GM12891 (cell line): ENCODE data around the gene ZNF606. TPM values are rescaled to one million over a fixed set of nuclear protein-coding genes. Genes with fewer than 3 reads are reported as not detected.

ENCODE experiments used
- DNase-seq: peaks from one replicate; pipeline ENCODE4 v3.0.0; 2011; ENCODE audit warnings: low spot score; ENCODE audit not compliant: insufficient read length
- FAIRE-seq: peaks from 2 replicates; lab custom pipeline; 2011; peaks lifted over from hg19 to GRCh38; lab: Jason Lieb, UNC
- PAX5 ChIP-seq: IDR thresholded peaks from 2 replicates; pipeline ENCODE4 v1.6.1; 2011; ENCODE audit warnings: low read length, moderate library complexity, mild to moderate bottlenecking; ENCODE audit not compliant: insufficient read depth, severe bottlenecking
- POLR2A ChIP-seq: IDR thresholded peaks from 2 replicates; pipeline ENCODE4 v1.6.1; 2011; ENCODE audit warnings: low read depth, low read length, control low read depth
- POLR2AphosphoS5 ChIP-seq: IDR thresholded peaks from 2 replicates; pipeline ENCODE4 v1.6.1; 2011; ENCODE audit warnings: low read depth, low read length, control low read depth
- POU2F2 ChIP-seq: IDR thresholded peaks from 2 replicates; pipeline ENCODE4 v1.6.1; 2011; ENCODE audit warnings: low read depth, mild to moderate bottlenecking, control low read depth, low read length, moderate library complexity
- SPI1 ChIP-seq: IDR thresholded peaks from 2 replicates; pipeline ENCODE4 v1.6.1; 2011; ENCODE audit warnings: low read depth, low read length, control low read depth
- TAF1 ChIP-seq: IDR thresholded peaks from 2 replicates; pipeline ENCODE4 v1.6.1; 2011; ENCODE audit warnings: low read depth, low read length, control low read depth
- polyA plus RNA-seq: library from polyadenylated mRNA; unstranded; fragments of >200 nt; gene quantifications from one replicate; pipeline ENCODE4 v1.2.1, GENCODE V29; 2012; ENCODE audit warnings: low read depth, missing spikeins, inconsistent platforms; ENCODE audit not compliant: missing spikeins

Gene ZNF606
- polyA plus RNA-seq, result 5.6 TPM

DNA sequence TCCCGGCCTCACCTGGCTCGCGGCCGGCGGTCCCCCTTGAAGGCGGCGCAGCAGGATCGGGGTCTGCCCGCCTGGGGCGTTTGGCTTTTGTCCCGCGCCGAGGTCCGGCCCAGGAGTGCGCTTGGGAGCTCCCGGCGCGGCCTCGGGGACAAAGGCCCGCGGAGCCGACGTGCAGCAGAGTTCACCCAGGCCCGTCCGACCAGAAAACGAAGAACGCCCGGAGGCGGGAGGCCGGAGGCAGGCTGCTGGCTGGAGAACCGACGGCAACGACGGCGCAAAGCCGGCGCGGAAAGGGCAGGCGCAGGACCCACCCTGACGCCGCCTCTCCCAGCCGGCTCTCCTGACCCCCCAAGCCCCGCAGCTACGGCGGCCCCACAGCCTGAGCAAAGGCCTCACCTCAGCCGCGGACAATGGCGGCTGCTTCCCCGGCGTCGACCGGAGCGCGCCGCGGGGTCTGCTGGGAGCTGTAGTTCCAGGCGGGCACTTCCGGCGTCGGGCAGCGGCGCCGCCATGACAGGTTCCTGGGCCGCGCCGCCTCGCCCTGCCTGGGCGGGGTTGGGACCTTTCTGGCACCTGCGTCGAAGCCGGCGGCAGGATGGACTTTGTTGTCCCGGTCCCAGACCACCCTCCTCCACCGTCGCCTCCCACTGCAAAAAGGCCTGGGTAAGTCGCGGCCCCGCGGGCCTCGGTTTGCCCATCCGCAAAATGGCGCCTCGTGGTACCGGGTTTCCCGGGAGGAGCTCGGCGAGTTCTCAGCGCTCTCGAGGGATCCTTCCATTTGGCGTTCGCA lies at the start of gene ZNF606:
Gene ZNF606 (minus strand): TSS at position 437 of the 790 bp plus-strand sequence. CDS start 1,501 bp downstream, outside the sequence.
- DNase-seq, result peak; percentile 93
- 0 out of 2 replicates have a peak, but pooled peaks have one; percentile 9 for TF ChIP-seq SPI1
- TF ChIP-seq POU2F2, result no peak; the same call in 1 of the 2 replicates
- TF ChIP-seq POLR2A, result peak; percentile 77
- TF ChIP-seq POLR2AphosphoS5, result peak; percentile 41; the same call in 1 of the 2 replicates
- 0 out of 2 replicates have a peak, but pooled peaks have one; percentile 49 for TF ChIP-seq TAF1
- peak; percentile 93 for FAIRE-seq

DNA sequence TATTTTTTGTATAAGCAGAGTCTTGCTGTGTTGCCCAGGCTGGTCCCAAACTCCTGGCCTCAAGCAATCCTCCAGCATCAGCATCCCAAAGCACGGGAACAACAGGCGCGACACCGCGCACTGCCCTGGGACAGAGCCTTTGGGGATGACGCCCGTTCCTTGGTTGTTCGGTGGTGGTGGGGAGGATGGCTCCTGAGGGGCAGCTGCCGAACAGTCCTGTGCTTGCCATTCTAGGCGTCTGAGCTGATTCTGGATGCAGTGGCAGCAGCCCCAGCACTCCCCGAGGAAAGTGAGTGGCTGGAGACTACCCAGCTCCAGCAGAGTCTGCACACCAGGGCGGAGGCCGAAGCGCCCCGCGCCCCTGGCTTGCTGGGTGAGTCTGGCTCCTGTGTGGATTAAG lies 49.6 kb upstream of the ZNF606 start:
- no peak for DNase-seq
- no peak for TF ChIP-seq SPI1
- no peak for TF ChIP-seq TAF1
- TF ChIP-seq PAX5, result no peak
- TF ChIP-seq POLR2AphosphoS5, result no peak
- TF ChIP-seq POLR2A, result no peak
- TF ChIP-seq POU2F2, result no peak
- FAIRE-seq, result no peak

DNA sequence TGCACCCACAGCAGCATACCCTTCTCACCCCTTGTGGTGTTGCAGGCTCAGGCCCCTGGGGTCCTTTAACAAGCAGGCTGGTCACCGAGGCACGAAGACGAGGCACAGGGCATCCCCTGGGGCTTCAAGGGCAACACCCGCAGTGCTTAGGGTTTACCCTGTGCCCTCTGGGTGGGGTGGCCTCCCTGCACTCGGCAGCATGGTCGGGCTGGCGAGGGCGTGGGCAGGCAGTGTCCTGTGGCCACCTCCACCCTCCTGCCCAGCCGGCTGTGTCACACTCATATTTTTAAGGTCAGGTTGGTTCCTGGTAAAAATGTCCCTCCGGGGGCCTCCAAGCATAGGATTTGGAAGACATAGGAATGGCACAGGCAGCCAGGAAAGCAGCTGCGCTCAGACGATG lies 45.1 kb upstream of the ZNF606 start:
- TF ChIP-seq SPI1 (no peak), PAX5 (no peak), POLR2A (no peak), POLR2AphosphoS5 (no peak), TAF1 (no peak), POU2F2 (no peak)
- no peak for FAIRE-seq
- DNase-seq, result no peak

DNA sequence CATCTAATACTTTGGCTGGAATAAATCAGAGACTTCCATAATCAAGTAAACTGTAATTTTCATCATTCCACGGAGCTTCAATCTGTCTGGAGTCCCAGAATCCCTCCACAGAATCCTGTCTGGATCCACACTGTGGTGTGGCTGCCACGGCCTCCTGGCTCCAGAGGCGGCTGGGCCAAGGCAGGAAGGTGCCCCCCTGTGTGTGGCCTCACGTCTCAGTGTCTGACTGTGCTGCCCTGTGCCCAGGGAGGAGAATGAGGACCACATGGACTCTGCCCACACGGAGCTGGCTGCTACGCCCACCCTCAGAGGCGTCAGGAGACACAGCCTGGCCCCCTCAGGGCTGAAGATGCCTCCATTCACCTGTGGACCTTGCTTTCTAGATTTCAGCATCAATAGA lies 44.2 kb upstream of the ZNF606 start:
- TF ChIP-seq POLR2AphosphoS5 (no peak), PAX5 (no peak), POLR2A (no peak), SPI1 (no peak), POU2F2 (no peak), TAF1 (no peak)
- no peak for FAIRE-seq

DNA sequence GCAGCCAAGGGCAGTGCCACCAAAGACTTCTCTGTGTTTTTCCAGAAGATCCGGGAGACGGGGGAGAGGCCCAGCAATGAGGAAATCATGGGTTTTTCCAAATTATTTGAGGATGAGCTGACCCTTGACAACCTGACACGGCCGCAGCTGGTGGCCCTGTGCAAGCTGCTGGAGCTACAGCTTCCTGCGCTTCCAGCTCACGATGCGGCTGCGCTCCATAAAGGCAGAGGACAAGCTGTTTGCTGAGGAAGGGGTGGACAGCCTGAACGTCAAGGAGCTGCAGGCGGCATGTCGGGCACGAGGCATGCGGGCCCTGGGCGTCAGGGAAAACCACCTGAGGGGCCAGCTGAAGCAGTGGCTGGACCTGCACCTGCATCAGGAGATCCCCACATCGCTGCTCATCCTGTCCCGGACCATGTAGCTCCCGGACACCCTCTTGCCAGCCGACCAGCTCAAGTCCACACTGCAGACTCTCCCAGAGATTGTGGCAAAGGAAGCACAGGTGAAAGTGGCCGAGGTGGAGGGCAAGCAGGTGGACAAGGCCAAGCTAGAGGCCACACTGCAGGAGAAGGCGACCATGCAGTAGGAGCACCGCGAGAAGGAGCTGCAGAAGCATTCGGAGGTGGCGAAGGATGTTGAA lies 42.9 kb upstream of the ZNF606 start:
- TF ChIP-seq POU2F2, result no peak
- no peak for TF ChIP-seq PAX5
- no peak for TF ChIP-seq SPI1
- TF ChIP-seq POLR2AphosphoS5, result no peak
- no peak for TF ChIP-seq POLR2A
- TF ChIP-seq TAF1, result no peak
- DNase-seq (no peak), FAIRE-seq (no peak)

More for the DNA sequence above, 44.2 kb upstream of the ZNF606 start:
- DNase-seq, result no peak

DNA sequence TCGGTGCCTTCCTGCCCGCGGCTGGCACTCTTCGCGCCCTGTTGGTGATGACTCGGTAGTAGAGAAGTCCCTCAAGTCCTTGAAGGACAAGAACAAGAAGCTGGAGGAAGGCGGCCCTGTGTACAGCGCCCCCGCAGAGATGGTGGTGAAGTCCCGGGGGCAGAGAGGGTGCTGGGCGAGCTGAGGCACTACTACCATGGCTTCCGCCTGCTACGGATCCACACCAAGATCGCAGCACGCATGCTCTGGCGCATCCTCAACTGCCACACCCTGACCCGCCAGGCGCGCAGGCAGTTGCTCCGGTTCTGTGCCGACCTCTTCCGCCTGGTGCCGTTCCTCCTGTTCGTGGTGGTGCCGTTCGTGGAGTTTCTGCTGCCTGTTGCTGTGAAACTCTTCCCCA lies 42.3 kb upstream of the ZNF606 start:
- DNase-seq (no peak), FAIRE-seq (no peak)
- no peak for TF ChIP-seq POLR2A
- TF ChIP-seq SPI1, result no peak
- no peak for TF ChIP-seq POU2F2
- TF ChIP-seq POLR2AphosphoS5, result no peak
- TF ChIP-seq TAF1, result no peak

DNA sequence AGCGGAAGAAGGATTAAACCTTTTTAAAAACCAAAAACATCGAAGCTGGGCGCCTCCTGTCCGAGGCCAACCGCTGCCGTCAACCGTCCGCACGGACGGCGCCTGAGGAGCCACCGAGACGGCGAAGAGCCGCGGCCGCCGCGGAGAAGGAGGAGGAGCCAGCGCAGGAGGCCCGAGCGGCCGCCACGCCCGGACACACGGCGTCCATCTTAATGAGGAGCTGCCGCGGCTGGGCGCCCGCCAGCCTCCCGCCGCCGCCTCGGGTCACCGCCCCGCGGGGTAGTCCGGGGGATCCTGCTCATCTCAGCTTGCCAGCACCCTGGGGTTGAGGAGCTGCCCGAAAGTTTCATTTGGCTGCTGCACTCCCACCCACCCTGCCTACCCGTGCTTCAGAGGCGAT lies 41.8 kb upstream of the ZNF606 start:
- no peak for FAIRE-seq
- no peak for TF ChIP-seq POU2F2
- no peak for TF ChIP-seq POLR2AphosphoS5
- no peak for TF ChIP-seq POLR2A
- TF ChIP-seq TAF1, result no peak
- TF ChIP-seq PAX5, result no peak
- no peak for DNase-seq

DNA sequence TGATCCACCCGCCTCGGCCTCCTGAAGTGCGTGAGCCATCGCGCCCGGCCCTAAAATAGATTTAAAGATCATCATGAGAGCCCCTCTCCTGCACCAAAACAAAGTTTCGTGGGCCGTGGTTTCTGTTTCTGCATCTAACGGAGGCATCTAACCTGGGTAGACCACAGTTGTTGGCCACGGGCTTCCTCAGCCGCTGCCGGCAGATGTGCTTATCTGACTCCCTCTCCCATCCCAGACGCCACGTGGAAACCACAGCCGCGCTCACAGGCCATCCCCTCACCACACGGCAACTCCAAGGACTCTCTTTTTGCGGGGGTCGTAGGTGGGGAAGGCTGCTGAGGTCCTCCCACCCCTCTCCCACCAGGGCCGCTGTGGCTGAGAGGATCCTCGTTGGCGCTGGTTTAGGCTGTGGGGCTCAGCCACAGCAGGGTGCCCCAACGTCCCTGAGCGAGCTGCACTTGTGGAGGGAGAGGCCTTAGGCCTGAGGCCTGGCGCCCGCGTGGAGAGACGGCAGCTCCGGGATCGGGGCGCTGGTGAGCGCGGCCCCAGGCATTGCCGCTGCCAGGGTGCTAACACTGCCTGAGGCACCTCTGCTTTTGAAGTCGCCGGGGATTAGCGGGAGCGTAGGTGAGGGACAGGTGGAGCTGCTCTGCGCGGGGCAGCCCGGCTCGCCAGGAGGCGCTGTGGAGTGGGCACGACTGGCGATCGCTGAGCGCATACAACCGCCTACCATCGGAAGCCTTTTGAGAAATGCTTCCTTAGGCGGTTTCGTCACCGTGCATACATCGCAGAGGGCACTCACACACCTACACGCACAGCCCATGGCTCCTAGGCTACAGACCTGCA lies 40.1 kb upstream of the ZNF606 start:
- TF ChIP-seq POU2F2 (no peak), SPI1 (no peak), TAF1 (no peak), PAX5 (no peak), POLR2AphosphoS5 (no peak), POLR2A (no peak)
- FAIRE-seq (no peak), DNase-seq (no peak)

DNA sequence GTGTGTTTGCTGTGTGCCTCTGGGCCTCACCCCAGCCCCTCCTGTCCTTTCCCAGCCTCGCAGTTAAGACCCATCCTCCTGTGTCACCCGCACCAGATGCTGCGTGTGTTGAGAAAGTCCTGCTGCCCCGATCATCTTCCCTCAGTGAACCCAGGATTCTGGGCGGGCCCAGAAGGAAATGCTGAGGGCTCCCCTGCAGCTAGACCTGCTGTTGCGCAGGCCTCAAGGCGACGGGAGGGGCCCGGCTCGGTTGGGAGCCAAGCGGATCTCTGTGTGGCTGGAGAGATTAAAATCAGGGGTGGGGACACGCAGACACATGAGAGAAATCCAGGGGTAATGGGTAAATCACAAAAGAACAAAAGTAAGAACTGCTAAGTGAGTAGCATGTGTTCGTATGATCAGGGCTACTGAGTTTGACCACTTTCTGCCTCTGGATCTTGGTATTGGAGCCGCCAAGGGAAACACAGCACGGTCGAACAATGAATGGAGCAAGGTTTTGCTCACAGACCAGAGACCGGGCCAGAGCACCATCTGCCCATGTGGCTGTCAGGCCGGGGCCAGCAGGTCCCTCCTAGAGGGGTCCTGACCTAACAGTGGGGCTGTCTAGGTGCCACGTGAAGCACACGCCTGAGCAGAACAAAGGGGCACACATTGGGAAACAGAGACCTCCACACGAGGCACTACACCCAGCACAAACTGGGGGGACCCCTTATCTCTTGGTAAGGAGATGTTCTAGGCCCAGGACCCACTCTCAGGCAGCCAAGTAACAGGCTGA lies 38.3 kb upstream of the ZNF606 start:
- DNase-seq (no peak), FAIRE-seq (no peak)
- TF ChIP-seq PAX5, result no peak
- TF ChIP-seq POU2F2, result no peak
- TF ChIP-seq SPI1, result no peak
- TF ChIP-seq POLR2A, result no peak
- TF ChIP-seq POLR2AphosphoS5, result no peak
- no peak for TF ChIP-seq TAF1
